ENCODE data around the gene C16orf95.

DNA sequence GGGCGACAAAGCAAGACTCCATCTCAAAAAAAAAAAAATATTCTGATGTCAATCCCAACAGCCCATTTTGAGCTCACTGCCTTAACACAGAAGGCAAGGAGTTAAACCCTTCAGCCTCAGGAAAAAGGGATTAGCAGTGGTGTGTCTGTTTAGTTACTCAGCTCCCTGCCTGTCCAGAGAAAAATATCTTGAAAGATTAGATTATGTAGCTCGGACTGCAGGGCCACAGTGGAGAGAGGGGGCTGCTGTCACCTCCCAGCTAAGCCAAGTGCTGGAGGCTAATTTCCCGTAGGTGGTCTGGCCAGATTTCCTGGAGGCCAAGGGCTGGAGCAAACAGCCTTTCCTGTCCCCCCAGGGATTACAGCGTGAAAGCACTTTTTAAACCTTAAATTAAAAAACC is 50.3 kb downstream of the C16orf95 start:
- TF ChIP-seq, protein P1, sequence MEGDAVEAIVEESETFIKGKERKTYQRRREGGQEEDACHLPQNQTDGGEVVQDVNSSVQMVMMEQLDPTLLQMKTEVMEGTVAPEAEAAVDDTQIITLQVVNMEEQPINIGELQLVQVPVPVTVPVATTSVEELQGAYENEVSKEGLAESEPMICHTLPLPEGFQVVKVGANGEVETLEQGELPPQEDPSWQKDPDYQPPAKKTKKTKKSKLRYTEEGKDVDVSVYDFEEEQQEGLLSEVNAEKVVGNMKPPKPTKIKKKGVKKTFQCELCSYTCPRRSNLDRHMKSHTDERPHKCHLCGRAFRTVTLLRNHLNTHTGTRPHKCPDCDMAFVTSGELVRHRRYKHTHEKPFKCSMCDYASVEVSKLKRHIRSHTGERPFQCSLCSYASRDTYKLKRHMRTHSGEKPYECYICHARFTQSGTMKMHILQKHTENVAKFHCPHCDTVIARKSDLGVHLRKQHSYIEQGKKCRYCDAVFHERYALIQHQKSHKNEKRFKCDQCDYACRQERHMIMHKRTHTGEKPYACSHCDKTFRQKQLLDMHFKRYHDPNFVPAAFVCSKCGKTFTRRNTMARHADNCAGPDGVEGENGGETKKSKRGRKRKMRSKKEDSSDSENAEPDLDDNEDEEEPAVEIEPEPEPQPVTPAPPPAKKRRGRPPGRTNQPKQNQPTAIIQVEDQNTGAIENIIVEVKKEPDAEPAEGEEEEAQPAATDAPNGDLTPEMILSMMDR (IDR thresholded peaks at IDR 0.05), result no peak
- no peak for TF ChIP-seq POLR2A (IDR thresholded peaks at IDR 0.05; ENCODE audit: low read length)
- TF ChIP-seq EP300 (IDR thresholded peaks at IDR 0.05), result no peak
- TF ChIP-seq, protein P2, sequence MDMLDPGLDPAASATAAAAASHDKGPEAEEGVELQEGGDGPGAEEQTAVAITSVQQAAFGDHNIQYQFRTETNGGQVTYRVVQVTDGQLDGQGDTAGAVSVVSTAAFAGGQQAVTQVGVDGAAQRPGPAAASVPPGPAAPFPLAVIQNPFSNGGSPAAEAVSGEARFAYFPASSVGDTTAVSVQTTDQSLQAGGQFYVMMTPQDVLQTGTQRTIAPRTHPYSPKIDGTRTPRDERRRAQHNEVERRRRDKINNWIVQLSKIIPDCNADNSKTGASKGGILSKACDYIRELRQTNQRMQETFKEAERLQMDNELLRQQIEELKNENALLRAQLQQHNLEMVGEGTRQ (IDR thresholded peaks at IDR 0.05), result no peak
- no peak for TF ChIP-seq RAD21 (conservative IDR thresholded peaks at IDR 0.05 in 1 of 2, IDR thresholded peaks at IDR 0.05 in 1 of 2)
- no peak for TF ChIP-seq MYC (IDR thresholded peaks at IDR 0.05; ENCODE audit: borderline replicate concordance, low read length)
- TF ChIP-seq KDM5A (IDR thresholded peaks at IDR 0.05), result no peak

Measured in A549 (cell line).